Stimulated activated CD8-positive, alpha-beta memory T cell treated with anti-CD3 and anti-CD28 coated beads, Interleukin-12 subunit alpha, Interleukin-12 subunit beta, amount 100 ng/mL, for 1 hour (primary cell): Measurements from ENCODE around the gene MYDGF.
"Not testable (repeated sequence)": the region's sequence is repeated elsewhere in the genome, so short reads cannot be mapped to it uniquely, and the experiment has no call there.

ENCODE experiments used
- DNase-seq: peaks from one replicate; pipeline ENCODE4 v3.0.0-alpha.2; 2020; ENCODE audit warnings: low read depth

The MYDGF gene

DNA sequence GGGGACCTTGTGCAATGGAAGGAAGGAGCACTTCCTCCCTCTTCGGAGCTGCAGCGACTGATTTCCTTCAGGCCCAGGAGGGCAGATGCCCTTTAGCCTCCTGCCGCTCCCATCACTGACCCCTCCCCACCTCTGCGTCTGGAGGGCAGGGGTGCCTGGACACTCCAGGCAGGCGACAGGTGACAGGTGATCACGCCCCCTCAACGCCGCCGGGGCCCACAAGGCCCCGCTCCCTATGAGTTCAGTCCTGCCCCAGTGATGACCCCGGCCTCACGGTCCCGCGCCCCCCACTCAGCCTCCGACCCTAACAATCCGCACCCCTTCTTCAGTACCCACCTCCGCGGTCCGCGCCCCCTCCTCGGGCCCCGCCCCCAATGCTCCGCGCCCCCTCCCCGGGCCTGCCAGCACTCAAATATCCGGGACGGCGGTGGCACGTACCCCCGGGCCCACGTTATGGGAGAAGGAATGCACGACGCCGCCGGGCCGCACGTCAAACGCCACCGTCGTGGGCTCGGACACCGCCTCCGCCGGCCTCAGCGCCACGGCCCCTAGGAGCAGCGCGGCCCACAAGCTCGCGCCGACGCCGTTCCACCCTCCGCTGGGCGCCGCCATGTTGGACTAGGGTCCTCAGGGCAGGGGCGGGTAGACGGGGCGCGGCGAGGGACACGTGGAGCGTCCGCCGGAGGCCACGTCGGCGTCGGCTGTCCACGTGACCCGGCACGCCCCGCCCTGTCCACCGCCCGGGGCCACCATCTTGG is at the start of gene MYDGF:
Gene MYDGF, minus strand, starts transcription at position 620 of the 758 bp plus-strand sequence. Its CDS starts 8 bp downstream, at position 612.
- DNase-seq: peak; percentile 86

DNA sequence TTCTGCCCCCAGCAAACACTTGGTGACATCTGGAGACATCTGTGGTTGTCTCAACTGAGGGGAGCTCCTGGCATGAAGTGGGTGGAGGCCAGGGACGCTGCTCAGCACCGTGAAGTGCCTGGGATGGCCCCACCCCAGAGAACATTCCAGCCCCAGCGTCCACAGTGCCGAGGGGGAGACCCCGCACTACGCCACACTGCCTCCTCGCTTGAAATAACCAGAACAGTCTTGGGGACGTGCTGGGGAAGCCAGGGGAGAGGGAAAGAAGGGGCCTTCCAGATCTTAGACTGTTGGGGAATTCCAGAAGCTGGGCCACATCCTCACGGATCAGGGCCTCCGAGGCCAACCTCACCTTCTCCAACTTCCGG is 49.3 kb upstream of the MYDGF start:
- DNase-seq: no peak

- no peak for DNase-seq
Measured at GRCh38 chr19:4717966-4718701, 48.0 kb upstream of the MYDGF start.

DNA sequence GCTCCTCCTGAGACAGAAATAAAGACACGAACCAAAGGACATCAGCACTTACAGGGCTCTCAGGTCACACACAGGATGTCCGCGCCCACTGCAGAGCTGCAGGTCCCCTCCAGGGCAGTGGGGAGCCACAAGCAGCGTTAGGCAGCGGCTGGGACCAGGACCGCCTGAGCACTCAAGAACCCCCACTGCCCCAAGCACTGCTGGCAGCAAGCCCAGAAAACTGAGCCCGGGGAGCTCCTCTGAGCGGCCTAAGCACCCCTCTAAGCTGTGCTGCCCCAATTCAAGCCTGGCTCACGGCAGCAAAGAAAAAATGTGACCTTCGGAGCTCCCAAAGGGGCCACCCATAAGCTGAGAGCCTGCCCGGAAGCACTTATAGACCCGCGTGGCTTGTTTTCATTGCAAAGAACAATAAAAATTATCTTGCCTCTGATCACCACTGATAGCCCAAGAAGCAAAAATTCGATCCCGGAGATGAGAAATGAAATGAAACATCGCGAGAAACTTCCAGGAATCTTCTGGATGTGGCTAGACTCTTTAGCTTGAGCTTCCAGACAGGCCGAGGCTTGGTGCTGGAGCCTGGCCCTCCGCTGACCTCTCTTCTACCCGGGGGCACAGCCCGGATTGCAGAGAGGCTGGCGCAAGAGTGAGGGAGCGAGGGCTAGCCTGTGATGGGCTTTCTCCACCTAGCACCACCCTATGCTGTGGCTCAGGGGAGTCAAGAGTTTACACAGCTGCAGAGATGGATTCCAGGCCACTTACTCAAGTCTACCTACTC is 47.2 kb upstream of the MYDGF start:
- DNase-seq: no peak

- no peak for DNase-seq
Measured at GRCh38 chr19:4715529-4716221, 45.5 kb upstream of the MYDGF start.

DNA sequence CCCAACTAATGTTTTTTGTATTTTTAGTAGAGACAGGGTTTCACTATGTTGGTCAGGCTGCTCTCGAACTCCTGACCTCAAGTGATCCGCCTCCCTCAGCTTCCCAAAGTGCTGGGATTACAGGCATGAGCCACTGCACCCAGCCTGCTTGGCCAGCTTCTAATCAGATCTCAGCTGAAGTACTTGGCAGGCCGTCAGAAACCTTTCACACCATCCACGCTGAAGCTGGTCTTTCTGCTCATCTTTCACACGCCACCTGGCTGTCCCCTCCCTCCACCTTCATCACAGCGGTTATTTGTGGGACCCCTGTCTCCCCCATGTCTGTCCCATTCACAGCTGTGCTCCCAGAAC is 45.0 kb upstream of the MYDGF start:
- DNase-seq: not testable (repeated sequence)

- DNase-seq: no peak
Measured at GRCh38 chr19:4714016-4714415, 43.9 kb upstream of the MYDGF start.

GRCh38 chr19:4713384-4713951 is 43.3 kb upstream of the MYDGF start:
- no peak for DNase-seq

- no peak for DNase-seq
Measured at GRCh38 chr19:4712771-4713170, 42.6 kb upstream of the MYDGF start.

DNA sequence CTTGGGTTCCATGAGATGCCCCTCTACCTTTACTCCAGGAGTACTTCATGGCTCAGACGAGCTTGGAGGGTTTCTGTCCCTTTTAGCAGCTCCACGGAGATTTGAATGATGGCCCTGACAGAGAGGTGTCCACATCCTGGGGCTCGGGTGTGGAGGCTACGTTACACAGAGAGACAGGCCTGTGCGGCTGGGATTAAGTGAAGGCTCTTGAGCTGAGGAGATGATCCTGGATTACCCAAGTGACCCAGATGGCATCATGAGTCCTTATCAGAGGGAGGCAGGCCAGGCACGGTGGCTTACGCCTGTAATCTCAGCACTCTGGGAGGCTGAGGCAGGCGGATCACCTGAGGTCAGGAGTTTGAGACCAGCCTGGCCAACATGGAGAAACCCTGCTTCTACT is 41.1 kb upstream of the MYDGF start:
- no peak for DNase-seq

DNA sequence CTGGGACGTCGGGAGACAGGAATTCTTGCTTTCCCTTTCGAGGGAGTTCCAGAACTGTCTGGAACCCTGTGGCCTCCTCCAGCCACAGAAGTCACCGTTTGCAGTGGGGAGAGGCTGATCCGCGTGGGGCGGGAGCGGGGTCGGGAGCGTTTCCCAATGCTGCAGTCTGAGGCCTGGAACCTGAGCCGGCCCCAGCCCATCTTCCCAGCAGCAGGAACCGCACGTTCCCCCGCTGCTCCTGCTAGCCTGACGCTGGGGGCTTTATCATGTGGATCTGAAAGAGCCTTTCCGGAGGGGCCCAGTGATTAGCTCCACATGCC is 40.1 kb upstream of the MYDGF start:
- no peak for DNase-seq

DNA sequence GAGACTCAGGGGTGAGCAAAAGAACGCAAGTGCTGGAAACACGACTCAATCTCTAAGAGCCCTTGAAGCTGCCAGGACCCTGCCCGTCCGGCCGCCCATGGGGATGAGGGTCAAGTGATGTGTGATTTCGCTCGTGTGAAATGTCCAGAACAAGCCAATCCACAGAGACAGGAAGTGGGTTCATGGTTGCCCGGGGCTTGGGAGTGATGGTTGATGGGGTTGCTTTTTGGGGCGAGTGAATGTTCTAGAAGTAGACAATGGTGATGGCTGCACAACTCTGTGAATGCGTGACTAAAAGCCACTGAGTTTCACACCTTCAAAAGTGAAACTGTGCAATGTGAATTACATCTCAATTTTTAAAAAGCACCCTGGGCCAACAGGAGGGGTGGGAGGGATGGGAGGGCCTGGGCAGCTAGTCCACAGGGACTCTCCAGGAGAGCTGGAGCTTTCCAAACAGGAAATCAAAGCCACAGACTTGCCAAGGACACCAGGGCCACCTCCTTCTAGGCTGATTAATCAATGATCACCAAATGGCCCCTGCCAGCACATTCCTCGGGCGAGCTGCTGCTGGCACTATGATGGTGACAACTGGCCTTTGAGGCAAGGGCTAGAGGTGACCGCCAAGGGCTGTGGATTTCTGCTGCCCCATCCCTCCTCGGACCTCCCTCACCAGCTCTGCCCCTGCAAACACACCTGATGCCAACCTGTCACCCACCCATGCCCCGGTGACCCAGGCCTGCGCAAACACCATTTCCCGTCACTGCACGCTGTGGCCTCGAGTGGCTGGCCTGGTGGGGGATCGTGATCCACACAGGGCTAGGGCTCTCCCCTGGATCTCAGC is 39.5 kb upstream of the MYDGF start:
- DNase-seq: peak; percentile 20

DNA sequence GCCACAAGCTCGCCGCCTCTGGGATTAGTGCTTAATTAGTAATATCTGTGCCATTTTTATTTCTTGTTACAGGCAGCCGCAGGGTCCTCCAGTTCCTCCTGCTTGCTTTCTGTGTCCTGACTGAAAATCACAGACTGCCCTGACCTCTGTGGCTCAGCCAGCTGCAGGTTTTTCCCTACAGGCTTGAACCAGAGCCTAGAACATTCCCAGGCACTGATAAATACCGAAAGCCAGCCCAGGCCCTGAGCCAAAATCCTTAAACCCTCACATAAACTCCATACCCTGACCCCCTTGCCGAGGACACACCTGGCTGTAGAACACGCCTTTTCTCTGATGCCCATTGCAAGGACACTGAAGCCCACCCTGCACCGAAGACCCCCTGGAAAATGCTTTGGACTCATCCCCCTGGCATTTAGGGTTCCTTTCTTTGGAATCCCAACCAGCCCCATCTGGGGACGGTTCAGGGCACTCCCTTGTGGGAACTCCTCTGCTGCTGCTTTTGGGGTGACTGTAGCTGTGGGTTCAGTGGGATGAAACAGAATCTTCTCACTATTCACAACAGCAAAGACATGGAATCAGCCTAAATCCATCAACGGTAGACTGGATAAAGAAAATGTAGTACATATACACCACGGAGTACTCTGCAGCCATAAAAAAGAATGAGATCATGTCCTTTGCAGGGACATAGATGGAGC is 38.0 kb upstream of the MYDGF start:
- DNase-seq: no peak

DNA sequence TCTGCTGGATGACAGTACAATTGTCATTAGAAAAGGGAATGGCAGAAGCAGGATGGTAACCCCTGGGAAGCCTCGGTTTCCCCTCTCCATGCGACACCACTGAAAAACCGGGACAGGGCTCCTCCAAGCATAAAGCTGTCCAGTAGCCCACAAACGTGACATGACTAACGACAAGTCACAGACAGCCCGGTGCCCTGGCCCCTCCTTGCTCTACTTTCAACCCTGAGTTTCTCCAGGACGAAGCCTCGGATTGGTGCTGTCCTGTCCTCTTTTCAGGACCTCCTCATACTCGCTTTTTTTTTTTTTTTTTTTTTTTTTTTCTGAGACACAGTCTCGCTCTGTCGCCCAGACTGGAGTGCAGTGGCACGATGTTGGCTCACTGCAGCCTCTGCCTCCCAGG is 37.2 kb upstream of the MYDGF start:
- no peak for DNase-seq

DNA sequence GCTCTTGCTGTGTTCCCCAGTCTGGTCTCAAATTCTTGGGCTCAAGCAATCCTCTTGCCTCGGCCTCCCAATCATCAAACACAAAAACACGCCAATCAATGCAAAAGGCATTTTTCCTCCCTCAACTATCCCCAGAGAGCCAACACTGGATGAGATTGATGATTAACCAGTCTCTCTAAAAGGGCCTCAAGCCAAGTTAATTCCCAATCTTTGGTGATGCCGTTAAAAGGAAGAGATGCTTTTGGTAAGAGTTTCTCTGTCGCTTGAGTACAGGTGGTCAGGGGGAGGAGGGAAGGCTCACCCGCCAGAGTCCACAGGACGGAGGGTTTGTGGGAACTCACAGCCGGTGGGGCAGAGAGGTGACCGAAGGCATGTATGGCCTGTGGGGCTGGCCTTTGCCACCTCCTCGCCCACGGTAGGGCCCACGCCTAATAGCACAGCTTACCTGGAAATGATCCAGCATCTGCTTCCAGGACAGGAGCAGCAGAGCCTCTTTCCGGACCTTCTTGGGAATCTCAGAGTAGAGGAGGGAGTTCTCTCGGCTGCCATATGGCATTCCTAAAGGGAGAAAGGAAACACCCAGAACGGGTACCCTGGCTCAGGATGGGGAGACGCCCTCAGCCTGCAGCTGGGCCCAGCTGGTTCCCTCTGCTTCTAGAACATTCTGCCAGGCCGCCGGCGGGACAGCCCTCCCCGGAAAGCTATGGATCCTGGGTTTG is 35.4 kb upstream of the MYDGF start:
- no peak for DNase-seq

DNA sequence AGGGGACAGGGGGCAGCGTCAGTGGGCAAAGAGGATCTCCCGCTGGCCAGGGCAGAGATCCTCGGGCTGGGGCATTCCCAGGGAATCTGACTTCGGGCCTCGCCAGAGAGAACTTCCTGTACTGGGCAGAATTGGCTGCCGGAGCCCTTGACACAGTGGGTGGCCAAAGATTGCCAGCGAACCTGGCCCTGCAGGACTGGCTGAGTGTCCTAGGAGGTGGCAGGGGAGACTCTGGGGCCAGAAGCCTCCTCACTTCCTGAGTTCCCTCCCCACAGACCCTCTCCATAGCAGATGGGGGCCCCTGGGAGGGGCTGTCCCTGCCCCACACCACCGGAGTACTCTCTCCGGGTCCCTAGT is 34.2 kb upstream of the MYDGF start:
- no peak for DNase-seq

GRCh38 chr19:4703671-4704316 is 33.7 kb upstream of the MYDGF start:
- no peak for DNase-seq

- DNase-seq: no peak
Measured at GRCh38 chr19:4702764-4703163, 32.6 kb upstream of the MYDGF start.

DNA sequence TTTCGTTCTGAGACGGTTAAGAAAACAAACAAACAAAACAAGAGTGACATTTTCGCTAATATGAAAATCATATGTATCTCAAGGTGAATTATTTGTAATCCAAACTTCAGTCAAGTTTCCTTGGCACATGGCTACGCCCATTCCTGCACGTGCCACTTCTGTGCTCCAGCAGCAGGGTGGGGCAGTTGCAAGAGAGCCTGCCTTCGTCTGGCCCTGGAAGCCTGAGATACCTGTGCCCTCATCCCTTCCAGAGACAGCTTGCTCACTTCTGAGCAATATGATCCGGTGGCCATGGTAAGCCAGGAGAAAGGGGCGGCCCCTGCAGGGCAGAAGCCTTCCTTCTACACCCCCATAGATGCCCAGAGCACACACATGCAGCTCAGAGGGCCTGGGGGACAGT is 31.4 kb upstream of the MYDGF start:
- DNase-seq: no peak

DNA sequence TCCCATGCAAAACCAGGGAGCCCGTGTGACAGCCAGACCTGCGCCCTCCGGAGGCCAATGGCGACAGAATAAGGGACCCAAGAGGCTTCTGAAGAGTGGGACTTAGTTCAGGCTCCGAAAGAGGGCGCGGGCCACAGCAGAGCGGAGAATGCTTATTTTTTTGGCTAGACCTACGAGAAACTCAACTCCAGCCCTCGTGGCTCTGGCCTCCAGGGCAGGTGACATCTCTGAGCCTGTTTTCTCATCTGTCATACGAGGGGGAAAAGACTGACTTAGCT is 30.5 kb upstream of the MYDGF start:
- no peak for DNase-seq
